Activated CD8-positive, alpha-beta T cell treated with anti-CD3 and anti-CD28 coated beads for 36 hours (primary cell): ENCODE measurements around the gene APOBEC3G. TPM values are rescaled to one million over a fixed set of nuclear protein-coding genes. Genes with fewer than 3 reads are reported as not detected.

Source experiments
- ATAC-seq: fragments of 200-7000 bp; cut with Tn5 transposase; one replicate; pipeline ENCODE4 v1.10.0; 2021; ENCODE audit warnings: mild to moderate bottlenecking, moderate library complexity
- CTCF ChIA-PET: fragments of 350-600 bp; sonication (Branson Sonifier 250); formaldehyde crosslinking; loops from one replicate; lab custom pipeline; 2021; ENCODE audit warnings: antibody characterized with exemption; lab: Charles Lee
- POLR2A ChIA-PET: fragments of 350-600 bp; sonication (Branson Sonifier 250); formaldehyde crosslinking; loops from one replicate; lab custom pipeline; 2021; ENCODE audit warnings: antibody characterized with exemption; lab: Charles Lee
- DNase-seq: peaks from one replicate; pipeline ENCODE4 v3.0.0-alpha.2; 2020
- H3K27ac Mint-ChIP-seq: one replicate; pipeline ENCODE4 v1.8.0; 2021; ENCODE audit warnings: mild to moderate bottlenecking, mixed read lengths
- H3K27me3 Mint-ChIP-seq: one replicate; pipeline ENCODE4 v1.8.0; 2021; ENCODE audit warnings: mixed read lengths
- H3K36me3 Mint-ChIP-seq: one replicate; pipeline ENCODE4 v1.8.0; 2021; ENCODE audit warnings: low read depth, mixed read lengths
- H3K4me1 Mint-ChIP-seq: one replicate; pipeline ENCODE4 v1.8.0; 2021; ENCODE audit warnings: low read depth, mixed read lengths
- H3K4me3 Mint-ChIP-seq: one replicate; pipeline ENCODE4 v1.8.0; 2021; ENCODE audit warnings: mild to moderate bottlenecking, moderate library complexity, mixed read lengths
- H3K9me3 Mint-ChIP-seq: one replicate; pipeline ENCODE4 v1.8.0; 2021; ENCODE audit warnings: mixed read lengths
- CTCF ChIP-seq: fragments of 200-600 bp; IDR thresholded peaks from one replicate; pipeline ENCODE4 v1.8.0; 2022; ENCODE audit warnings: antibody characterized with exemption, mild to moderate bottlenecking
- intact Hi-C: fragments of 100-400 bp; cut with micrococcal nuclease; formaldehyde crosslinking; loops from one replicate; pipeline ENCODE4 v1.10.0; 2022
- total RNA-seq, 2 experiments: library from RNA; stranded (reverse); gene quantifications; one replicate each; pipeline ENCODE4 v1.2.3, GENCODE V29; 2021

The APOBEC3G gene
- total RNA-seq, 2 experiments from 2014 or later: 66.0 to 66.5 TPM

GRCh38 chr22:39130152-39130704 is 53.2 kb downstream of the APOBEC3G start:
- H3K9me3 Mint-ChIP-seq: no peaks in the 10 kb centered on the region
- CTCF ChIA-PET: interaction anchor here (1.8 kb wide), 1 partner anchor 260 kb away, joined by 8 read pairs; no protein-coding TSS in a partner anchor
- H3K4me3 Mint-ChIP-seq: no peak overlapping the region
- no peak overlapping the region for H3K27ac Mint-ChIP-seq
- peaks cover 2% of the 10 kb centered on the region for H3K36me3 Mint-ChIP-seq
- H3K27me3 Mint-ChIP-seq: no peaks in the 10 kb centered on the region
- ATAC-seq (no peak), DNase-seq (no peak)
- peaks cover 4% of the 10 kb centered on the region for H3K4me1 Mint-ChIP-seq
- POLR2A ChIA-PET: interaction anchor here (1.0 to 1.8 kb wide), 4 partner anchors 9 to 30 kb away, joined by 3 to 4 read pairs (median 3); partner anchors contain the start of gene CBX7
- intact Hi-C loops: no loop called here
- TF ChIP-seq CTCF: no peak

GRCh38 chr22:39130892-39131855 is 54.1 kb downstream of the APOBEC3G start:
- H3K27ac Mint-ChIP-seq: peak overlapping the region; percentile 26

GRCh38 chr22:39132281-39132680 is 55.2 kb downstream of the APOBEC3G start:
- H3K4me3 Mint-ChIP-seq: no peak overlapping the region
- no peaks in the 10 kb centered on the region for H3K9me3 Mint-ChIP-seq
- TF ChIP-seq CTCF: no peak
- H3K27me3 Mint-ChIP-seq: no peaks in the 10 kb centered on the region
- POLR2A ChIA-PET: no interaction called here
- ATAC-seq (no peak), DNase-seq (no peak)
- CTCF ChIA-PET: no interaction called here
- intact Hi-C loops: no loop called here
- H3K36me3 Mint-ChIP-seq: peaks cover 2% of the 10 kb centered on the region
- peaks cover 4% of the 10 kb centered on the region for H3K4me1 Mint-ChIP-seq
- H3K27ac Mint-ChIP-seq: no peak overlapping the region

More at GRCh38 chr22:39130892-39131855, 54.1 kb downstream of the APOBEC3G start:
- ATAC-seq (no peak), DNase-seq (no peak)
- intact Hi-C loops: no loop called here
- TF ChIP-seq CTCF: no peak
- CTCF ChIA-PET: interaction anchor here (1.8 kb wide), 1 partner anchor 261 kb away, joined by 8 read pairs; no protein-coding TSS in a partner anchor
- Mint-ChIP-seq H3K4me3 (no peak overlapping the region), H3K4me1 (peaks cover 4% of the 10 kb centered on the region), H3K27me3 (no peaks in the 10 kb centered on the region), H3K9me3 (no peaks in the 10 kb centered on the region), H3K36me3 (peaks cover 2% of the 10 kb centered on the region)
- POLR2A ChIA-PET: interaction anchor here (1.0 to 1.8 kb wide), 4 partner anchors 8 to 31 kb away, joined by 3 to 4 read pairs (median 3); partner anchors contain the start of gene CBX7

GRCh38 chr22:39132871-39133524 is 55.9 kb downstream of the APOBEC3G start:
- H3K36me3 Mint-ChIP-seq: peaks cover 2% of the 10 kb centered on the region
- no peak for TF ChIP-seq CTCF
- H3K27me3 Mint-ChIP-seq: no peaks in the 10 kb centered on the region
- CTCF ChIA-PET: no interaction called here
- intact Hi-C loops: no loop called here
- H3K4me1 Mint-ChIP-seq: peaks cover 4% of the 10 kb centered on the region
- POLR2A ChIA-PET: no interaction called here
- DNase-seq (no peak), ATAC-seq (no peak)
- H3K4me3 Mint-ChIP-seq: no peak overlapping the region
- no peak overlapping the region for H3K27ac Mint-ChIP-seq
- no peaks in the 10 kb centered on the region for H3K9me3 Mint-ChIP-seq
